H1 (cell line): ENCODE results near the gene ABCC4. TPM values are rescaled to one million over a fixed set of nuclear protein-coding genes. Genes with fewer than 3 reads are reported as not detected.

ENCODE experiments used
- CTCF ChIA-PET: fragments of 300-600 bp; sonication (Branson Sonifier 250); formaldehyde crosslinking; loops from one replicate; lab custom pipeline; 2021; ENCODE audit not compliant: partially characterized antibody; lab: Charles Lee
- POLR2A ChIA-PET: fragments of 300-600 bp; sonication (Branson Sonifier 250); formaldehyde crosslinking; loops from one replicate; lab custom pipeline; 2021; ENCODE audit warnings: inconsistent platforms; ENCODE audit not compliant: partially characterized antibody; lab: Charles Lee
- DNase-seq, 2 experiments: peaks; one replicate each; pipeline versions ENCODE4 v3.0.0 to v3.0.0-alpha.2; 2010 to 2022; ENCODE audit warnings: low spot score in 2 of 2, low read depth in 1 of 2, mixed read lengths in 1 of 2
- FAIRE-seq: peaks from 2 replicates; lab custom pipeline; 2011; peaks lifted over from hg19 to GRCh38; lab: Jason Lieb, UNC
- H2AFZ ChIP-seq: 2 replicates; pipeline ENCODE4 v1.8.1; 2012; ENCODE audit warnings: low read length, inconsistent platforms
- H2AK5ac ChIP-seq: 2 replicates; pipeline ENCODE4 v1.6.1; 2013; ENCODE audit warnings: low read depth, low read length
- H2BK120ac ChIP-seq: replicated peaks from 2 replicates; pipeline ENCODE3; 2013; ENCODE audit warnings: low read depth, low read length, inconsistent platforms
- H2BK12ac ChIP-seq: 2 replicates; pipeline ENCODE4 v1.6.1; 2013; ENCODE audit warnings: low read depth, low read length
- H2BK15ac ChIP-seq: 2 replicates; pipeline ENCODE4 v1.6.1; 2013; ENCODE audit warnings: low read length
- H2BK20ac ChIP-seq: 2 replicates; pipeline ENCODE4 v1.6.1; 2013; ENCODE audit warnings: low read length
- H2BK5ac ChIP-seq: 2 replicates; pipeline ENCODE4 v1.6.1; 2013; ENCODE audit warnings: low read depth, low read length
- H3K14ac ChIP-seq: 2 replicates; pipeline ENCODE4 v1.6.1; 2013; ENCODE audit warnings: inconsistent platforms; ENCODE audit not compliant: insufficient read length
- H3K18ac ChIP-seq: 2 replicates; pipeline ENCODE4 v1.6.1; 2013; ENCODE audit warnings: low read length; ENCODE audit errors: extremely low read depth
- H3K23ac ChIP-seq: 2 replicates; pipeline ENCODE4 v1.6.1; 2013; ENCODE audit warnings: inconsistent platforms; ENCODE audit not compliant: insufficient read length
- H3K23me2 ChIP-seq: 2 replicates; pipeline ENCODE4 v1.6.1; 2013; ENCODE audit warnings: low read depth, low read length
- H3K27ac ChIP-seq: 2 replicates; pipeline ENCODE4 v1.6.1; 2011; ENCODE audit warnings: low read depth, low read length, inconsistent platforms
- H3K27me3 ChIP-seq, 4 experiments: replicated peaks in 1 of 4; 1 replicate in 1 of 4; 2 replicates in 3 of 4; pipeline versions ENCODE4 v1.6.1 to v1.8.1; 2011 to 2013; ENCODE audit warnings: low read length in 3 of 4, mild to moderate bottlenecking in 3 of 4, inconsistent platforms in 2 of 4, mixed read lengths in 2 of 4, moderate library complexity in 1 of 4; ENCODE audit not compliant: control insufficient read depth in 3 of 4, insufficient read depth in 3 of 4; ENCODE audit errors: extremely low read depth in 1 of 4
- H3K36me3 ChIP-seq, 4 experiments: 2 replicates each; pipeline versions ENCODE4 v1.6.1 to v1.8.1; 2011 to 2013; ENCODE audit warnings: mild to moderate bottlenecking in 4 of 4, low read length in 3 of 4, moderate library complexity in 2 of 4, control low read depth in 1 of 4, inconsistent platforms in 1 of 4; ENCODE audit not compliant: insufficient read depth in 4 of 4, control insufficient read depth in 2 of 4
- H3K4ac ChIP-seq: replicated peaks from 2 replicates; pipeline ENCODE3; 2013; ENCODE audit warnings: low read length, low read depth, mixed read lengths, inconsistent platforms; ENCODE audit not compliant: insufficient read length
- H3K4me1 ChIP-seq, 4 experiments: replicated peaks in 1 of 4; 1 replicate in 1 of 4; 2 replicates in 3 of 4; pipeline versions ENCODE4 v1.6.1 to v1.8.1; 2011 to 2013; ENCODE audit warnings: low read length in 3 of 4, inconsistent platforms in 2 of 4, mixed read lengths in 1 of 4; ENCODE audit not compliant: insufficient read depth in 4 of 4, control insufficient read depth in 3 of 4
- H3K4me2 ChIP-seq, 2 experiments: 2 replicates each; pipeline versions ENCODE4 v1.6.1 to v1.8.1; 2011 to 2013; ENCODE audit warnings: low read depth in 2 of 2, low read length in 2 of 2, control low read depth in 1 of 2, inconsistent platforms in 1 of 2, mild to moderate bottlenecking in 1 of 2; ENCODE audit not compliant: insufficient read depth in 1 of 2
- H3K4me3 ChIP-seq, 4 experiments: fragments of 200-600, 300-600 bp in 1 of 4; sonication (generic), shearing (Covaris generic), sonication (Bioruptor Twin) in 1 of 4; 2 replicates each; pipeline versions ENCODE4 v1.5.1 to v1.8.1; 2011 to 2016; ENCODE audit warnings: low read length in 4 of 4, low read depth in 3 of 4, control low read depth in 2 of 4, inconsistent platforms in 2 of 4, mild to moderate bottlenecking in 2 of 4, mixed read lengths in 1 of 4, moderate library complexity in 1 of 4; ENCODE audit not compliant: insufficient read depth in 2 of 4; ENCODE audit errors: extremely low read depth in 1 of 4
- H3K56ac ChIP-seq: replicated peaks from 2 replicates; pipeline ENCODE3; 2013; ENCODE audit warnings: low read depth, mild to moderate bottlenecking, mixed read lengths, low read length, inconsistent platforms; ENCODE audit not compliant: insufficient read length
- H3K79me1 ChIP-seq: 2 replicates; pipeline ENCODE4 v1.6.1; 2013; ENCODE audit warnings: low read depth, low read length, control low read depth
- H3K79me2 ChIP-seq, 2 experiments: 2 replicates each; pipeline versions ENCODE4 v1.6.1 to v1.8.1; 2012 to 2013; ENCODE audit warnings: low read length in 2 of 2, mild to moderate bottlenecking in 2 of 2, inconsistent platforms in 1 of 2; ENCODE audit not compliant: insufficient read depth in 2 of 2, control insufficient read depth in 1 of 2
- H3K9ac ChIP-seq, 4 experiments: replicated peaks in 1 of 4; 1 replicate in 1 of 4; 2 replicates in 3 of 4; pipeline versions ENCODE4 v1.6.1 to v1.8.1; 2011 to 2013; ENCODE audit warnings: low read depth in 3 of 4, low read length in 3 of 4, control low read depth in 2 of 4, mild to moderate bottlenecking in 2 of 4, moderate library complexity in 2 of 4, inconsistent platforms in 1 of 4; ENCODE audit errors: extremely low read depth in 1 of 4
- H3K9me3 ChIP-seq, 2 experiments: 2 replicates each; pipeline versions ENCODE4 v1.6.1 to v1.8.1; 2012 to 2013; ENCODE audit warnings: mild to moderate bottlenecking in 2 of 2, moderate library complexity in 2 of 2, control low read depth in 1 of 2, inconsistent platforms in 1 of 2, low read depth in 1 of 2, low read length in 1 of 2, mixed read lengths in 1 of 2; ENCODE audit not compliant: insufficient read depth in 2 of 2
- H4K20me1 ChIP-seq, 2 experiments: replicated peaks in 1 of 2; 2 replicates each; pipeline versions ENCODE3 to v1.8.1; 2011 to 2013; ENCODE audit warnings: inconsistent platforms in 2 of 2, low read length in 2 of 2, mild to moderate bottlenecking in 1 of 2; ENCODE audit not compliant: insufficient read depth in 2 of 2, control insufficient read depth in 1 of 2
- H4K5ac ChIP-seq: 2 replicates; pipeline ENCODE4 v1.6.1; 2013; ENCODE audit warnings: low read length, low read depth, mixed read lengths, inconsistent platforms; ENCODE audit not compliant: insufficient read length
- H4K8ac ChIP-seq: 2 replicates; pipeline ENCODE4 v1.8.0; 2013; ENCODE audit warnings: mild to moderate bottlenecking, moderate library complexity, low read length, inconsistent platforms; ENCODE audit not compliant: insufficient read depth; ENCODE audit errors: extremely low read depth
- H4K91ac ChIP-seq: replicated peaks from 2 replicates; pipeline ENCODE3; 2013; ENCODE audit warnings: low read length, mixed read lengths, inconsistent platforms; ENCODE audit not compliant: insufficient read length
- SP2 ChIP-seq: IDR thresholded peaks from 2 replicates; pipeline ENCODE4 v1.6.1; 2012; ENCODE audit warnings: mild to moderate bottlenecking, low read length, inconsistent platforms
- WGBS, 2 experiments: shearing (Covaris generic) in 1 of 2; methylation state at CpG; one replicate each; pipeline versions ENCODE4 v1.1.6 to v1.1.7; 2013 to 2015; ENCODE audit warnings: low lambda C conversion rate in 2 of 2, mixed read lengths in 2 of 2, inconsistent platforms in 1 of 2, low coverage in 1 of 2, missing lambda C conversion rate in 1 of 2; ENCODE audit not compliant: insufficient replicate concordance in 2 of 2, insufficient coverage in 1 of 2, insufficient read length in 1 of 2; ENCODE audit errors: extremely low coverage in 1 of 2, missing lambda C conversion rate in 1 of 2; 5-methylcytosine and 5-hydroxymethylcytosine counted together
- polyA plus RNA-seq, 7 experiments: library from polyadenylated mRNA; depleted of rRNA in 3 of 7; stranded (reverse) in 5 of 7; unstranded in 2 of 7; fragments of >200 nt in 5 of 7; fragments of 200-250 nt in 2 of 7; gene quantifications; 1 replicate in 5 of 7; 2 replicates in 1 of 7; 4 replicates in 1 of 7; pipeline versions ENCODE4 v1.2.1 to v1.2.3, GENCODE V29; 2011 to 2013; ENCODE audit warnings: missing spikeins in 2 of 7, mixed read lengths in 2 of 7
- total RNA-seq: library from RNA; stranded (reverse); fragmentation: NEBNext Ultra II Directional; extraction: Animal tissue kit (Norgen Biotek cat#: 25700); gene quantifications from 2 replicates; pipeline ENCODE4 v1.2.1, GENCODE V29; 2021

Gene ABCC4
- total and polyA plus RNA-seq, 2 of the 8 experiments (the other 6 are each of a cell fraction or from before 2014, with no cell fraction given) = 4.0 to 14.1 TPM

DNA sequence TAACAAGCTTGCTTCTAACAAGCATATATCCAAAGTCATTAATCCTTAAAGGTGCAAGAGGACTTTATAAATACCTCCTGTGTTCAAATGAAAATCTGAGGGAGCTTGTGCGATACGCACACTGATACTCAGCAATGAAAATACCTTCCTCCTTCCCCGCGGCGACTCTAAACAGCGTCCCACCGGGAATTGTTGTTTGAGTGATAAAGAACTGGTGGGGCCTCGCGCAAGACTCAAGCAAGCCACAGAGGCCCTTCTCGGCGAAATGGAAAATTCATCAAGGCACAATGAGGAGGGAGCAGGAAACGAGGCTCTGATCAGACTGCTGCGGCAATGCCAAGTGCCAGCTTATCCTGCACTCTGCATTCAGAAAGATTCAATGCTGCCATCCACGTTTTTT lies 126.7 kb downstream of the ABCC4 start:
- H3K14ac ChIP-seq = no peak overlapping the region
- POLR2A ChIA-PET = no interaction called here
- no peak overlapping the region for H3K4ac ChIP-seq
- H4K91ac ChIP-seq = no peak overlapping the region
- no peaks in the 10 kb centered on the region for H4K20me1 ChIP-seq
- no peaks in the 10 kb centered on the region for H3K27me3 ChIP-seq
- 65% methylated on average over 14 of the region's 14 CpGs; no CpG with 5 or more reads in 1 of the 2 experiments for WGBS, 2 experiments
- no peak overlapping the region for H2BK20ac ChIP-seq
- H3K4me1 ChIP-seq = no peaks in the 10 kb centered on the region
- H3K18ac ChIP-seq = no peak overlapping the region
- H2AFZ ChIP-seq = no peak overlapping the region
- no peaks in the 10 kb centered on the region for H3K36me3 ChIP-seq
- H3K9ac ChIP-seq = no peak overlapping the region
- H2BK5ac ChIP-seq = no peak overlapping the region
- no peak for DNase-seq
- no peak overlapping the region for H3K27ac ChIP-seq
- H2BK12ac ChIP-seq = no peak overlapping the region
- CTCF ChIA-PET = interaction anchor here (0.8 to 1.0 kb wide), 2 partner anchors 15 to 18 kb away, joined by 3 to 4 read pairs; no protein-coding TSS in a partner anchor
- no peak overlapping the region for H2BK15ac ChIP-seq
- no peak overlapping the region for H4K8ac ChIP-seq
- no peaks in the 10 kb centered on the region for H3K23me2 ChIP-seq
- no peak overlapping the region for H4K5ac ChIP-seq
- H3K4me2 ChIP-seq = no peak overlapping the region
- H3K79me2 ChIP-seq = no peaks in the 10 kb centered on the region
- no peak overlapping the region for H2AK5ac ChIP-seq
- H3K23ac ChIP-seq = no peak overlapping the region
- H3K79me1 ChIP-seq = no peaks in the 10 kb centered on the region
- H3K4me3 ChIP-seq = no peak overlapping the region
- FAIRE-seq = no peak
- H3K9me3 ChIP-seq = no peaks in the 10 kb centered on the region
- no peak for TF ChIP-seq SP2
- no peak overlapping the region for H3K56ac ChIP-seq
- H2BK120ac ChIP-seq = no peak overlapping the region
